H9 (cell line): ENCODE results near the gene LSS. TPM values are rescaled to one million over a fixed set of nuclear protein-coding genes. Genes with fewer than 3 reads are reported as not detected.

Experiments used
- DNase-seq: peaks from one replicate; pipeline ENCODE4 v3.0.0-alpha.2; 2017
- H2AFZ ChIP-seq: one replicate; pipeline ENCODE4 v1.6.1; 2013; ENCODE audit warnings: mild to moderate bottlenecking, low read length, control low read depth, moderate library complexity
- H2AK5ac ChIP-seq: 2 replicates; pipeline ENCODE4 v1.6.1; 2013; ENCODE audit warnings: low read length, control low read depth, mixed read lengths; ENCODE audit not compliant: insufficient read length
- H2BK120ac ChIP-seq: one replicate; pipeline ENCODE4 v1.6.1; 2013; ENCODE audit warnings: low read depth, mild to moderate bottlenecking, low read length, control low read depth, inconsistent platforms; ENCODE audit not compliant: poor library complexity, severe bottlenecking
- H2BK12ac ChIP-seq: 2 replicates; pipeline ENCODE4 v1.6.1; 2013; ENCODE audit warnings: low read length, control low read depth, mixed read lengths, low read depth; ENCODE audit not compliant: insufficient read length
- H2BK15ac ChIP-seq: 2 replicates; pipeline ENCODE4 v1.6.1; 2013; ENCODE audit warnings: low read depth, low read length, control low read depth
- H2BK20ac ChIP-seq: one replicate; pipeline ENCODE4 v1.6.1; 2013; ENCODE audit warnings: low read depth, mild to moderate bottlenecking, low read length, control low read depth, inconsistent platforms; ENCODE audit not compliant: poor library complexity, severe bottlenecking
- H2BK5ac ChIP-seq: 2 replicates; pipeline ENCODE4 v1.6.1; 2013; ENCODE audit warnings: low read length, control low read depth, mixed read lengths; ENCODE audit not compliant: insufficient read length
- H3K14ac ChIP-seq: 2 replicates; pipeline ENCODE4 v1.6.1; 2013; ENCODE audit warnings: low read length, control low read depth; ENCODE audit not compliant: insufficient read depth
- H3K18ac ChIP-seq: 2 replicates; pipeline ENCODE4 v1.6.1; 2013; ENCODE audit warnings: low read depth, mild to moderate bottlenecking, mixed read lengths, low read length, control low read depth; ENCODE audit not compliant: insufficient read length
- H3K23ac ChIP-seq: 2 replicates; pipeline ENCODE4 v1.6.1; 2013; ENCODE audit warnings: low read length, control low read depth, mixed read lengths, low read depth; ENCODE audit not compliant: insufficient read length
- H3K23me2 ChIP-seq: 2 replicates; pipeline ENCODE4 v1.6.1; 2013; ENCODE audit warnings: low read depth, mild to moderate bottlenecking, mixed read lengths, low read length, control low read depth; ENCODE audit not compliant: insufficient read length, poor library complexity, severe bottlenecking
- H3K27ac ChIP-seq: 2 replicates; pipeline ENCODE4 v1.5.1; 2013; ENCODE audit warnings: low read length, control low read depth, mixed read lengths, low read depth; ENCODE audit not compliant: insufficient read length
- H3K27me3 ChIP-seq: 2 replicates; pipeline ENCODE4 v1.6.1; 2013; ENCODE audit warnings: low read length, control low read depth, inconsistent platforms; ENCODE audit not compliant: insufficient read depth
- H3K4ac ChIP-seq: 2 replicates; pipeline ENCODE4 v1.6.1; 2013; ENCODE audit warnings: low read depth, mild to moderate bottlenecking, control low read depth, inconsistent platforms, low read length, moderate library complexity
- H3K4me1 ChIP-seq: 2 replicates; pipeline ENCODE4 v1.6.1; 2013; ENCODE audit warnings: low read length, control low read depth, inconsistent platforms; ENCODE audit not compliant: insufficient read depth
- H3K4me2 ChIP-seq: 2 replicates; pipeline ENCODE4 v1.6.1; 2013; ENCODE audit warnings: low read length, control low read depth, mixed read lengths; ENCODE audit not compliant: insufficient read length, insufficient read depth
- H3K56ac ChIP-seq: 2 replicates; pipeline ENCODE4 v1.6.1; 2013; ENCODE audit warnings: low read depth, mild to moderate bottlenecking, mixed read lengths, low read length, control low read depth; ENCODE audit not compliant: insufficient read length
- H3K79me1 ChIP-seq: 2 replicates; pipeline ENCODE4 v1.6.1; 2013; ENCODE audit warnings: low read depth, mild to moderate bottlenecking, moderate library complexity, low read length, control low read depth, inconsistent platforms; ENCODE audit not compliant: insufficient read depth, poor library complexity, severe bottlenecking
- H3K79me2 ChIP-seq: 2 replicates; pipeline ENCODE4 v1.6.1; 2013; ENCODE audit warnings: low read length, control low read depth, inconsistent platforms; ENCODE audit not compliant: insufficient read depth
- H3K9ac ChIP-seq: 2 replicates; pipeline ENCODE4 v1.6.1; 2013; ENCODE audit warnings: low read length, control low read depth, mixed read lengths; ENCODE audit not compliant: insufficient read length; ENCODE audit errors: extremely low read depth
- H3K9me3 ChIP-seq: one replicate; pipeline ENCODE4 v1.6.1; 2013; ENCODE audit warnings: low read depth, low read length, inconsistent platforms; ENCODE audit not compliant: control insufficient read depth
- H3T11ph ChIP-seq: one replicate; pipeline ENCODE4 v1.6.1; 2013; ENCODE audit warnings: mild to moderate bottlenecking, low read length, control low read depth, inconsistent platforms
- H4K20me1 ChIP-seq: one replicate; pipeline ENCODE4 v1.6.1; 2013; ENCODE audit not compliant: control insufficient read depth, insufficient read length, insufficient read depth
- H4K5ac ChIP-seq: 2 replicates; pipeline ENCODE4 v1.6.1; 2013; ENCODE audit warnings: low read depth, mild to moderate bottlenecking, mixed read lengths, low read length, control low read depth; ENCODE audit not compliant: insufficient read length
- H4K8ac ChIP-seq: replicated peaks from 2 replicates; pipeline ENCODE4 v1.6.1; 2013; ENCODE audit warnings: low read length, control low read depth, mixed read lengths, low read depth; ENCODE audit not compliant: insufficient read length
- H4K91ac ChIP-seq: 2 replicates; pipeline ENCODE4 v1.6.1; 2013; ENCODE audit warnings: low read depth, mild to moderate bottlenecking, moderate library complexity, mixed read lengths, low read length, control low read depth; ENCODE audit not compliant: insufficient read length
- H3K27ac Mint-ChIP-seq, 3 experiments: 2 replicates in 2 of 3; 3 replicates in 1 of 3; pipeline ENCODE4 v1.8.0; 2020 to 2021; ENCODE audit warnings: mixed read lengths in 3 of 3, mild to moderate bottlenecking in 1 of 3, moderate library complexity in 1 of 3
- H3K27me3 Mint-ChIP-seq: 2 replicates; pipeline ENCODE4 v1.8.0; 2021; ENCODE audit warnings: low read depth, mild to moderate bottlenecking, moderate library complexity, mixed read lengths
- H3K36me3 Mint-ChIP-seq, 3 experiments: 2 replicates in 2 of 3; 3 replicates in 1 of 3; pipeline ENCODE4 v1.8.0; 2020 to 2021; ENCODE audit warnings: low read depth in 3 of 3, mixed read lengths in 3 of 3; ENCODE audit not compliant: insufficient read depth in 1 of 3
- H3K4me1 Mint-ChIP-seq, 2 experiments: 2 replicates each; pipeline ENCODE4 v1.8.0; 2020; ENCODE audit warnings: mixed read lengths in 2 of 2
- H3K4me3 Mint-ChIP-seq, 2 experiments: 2 replicates in 1 of 2; 3 replicates in 1 of 2; pipeline ENCODE4 v1.8.0; 2020 to 2021; ENCODE audit warnings: mild to moderate bottlenecking in 2 of 2, mixed read lengths in 2 of 2, moderate library complexity in 1 of 2
- H3K9me3 Mint-ChIP-seq, 2 experiments: 2 replicates in 1 of 2; 3 replicates in 1 of 2; pipeline ENCODE4 v1.8.0; 2020; ENCODE audit warnings: mild to moderate bottlenecking in 2 of 2, mixed read lengths in 2 of 2, moderate library complexity in 1 of 2
- CTCF ChIP-seq: fragments of 200-600 bp; sonication (generic); conservative IDR thresholded peaks from 3 replicates; pipeline ENCODE4 v1.8.0; 2021; ENCODE audit warnings: antibody characterized with exemption, mild to moderate bottlenecking
- WGBS: extraction: QIAGEN DNeasy Blood & Tissue Kit; methylation state at CpG from one replicate; pipeline ENCODE4 v1.1.7; 2013; ENCODE audit warnings: missing lambda C conversion rate, low lambda C conversion rate, mixed read lengths; ENCODE audit not compliant: insufficient read length; ENCODE audit errors: extremely low coverage; 5-methylcytosine and 5-hydroxymethylcytosine counted together
- total RNA-seq: library from RNA; stranded (reverse); gene quantifications from 2 replicates; pipeline ENCODE4 v1.2.1, GENCODE V29; 2021

The LSS gene
- total RNA-seq, 1 experiment from 2014 or later: 69.2 TPM

GRCh38 chr21:46179708-46180078, 48.9 kb downstream of the LSS start:
- no peak overlapping the region for H2BK120ac ChIP-seq
- no CpG with 5 or more reads among the region's 17 CpGs for WGBS
- H3K4me1 Mint-ChIP-seq: peaks cover 8 to 13% of the 10 kb centered on the region in 2 experiments

More at GRCh38 chr21:46179708-46180078, 48.9 kb downstream of the LSS start:
- Histone ChIP-seq H3K4ac (no peak overlapping the region), H3K9ac (no peak overlapping the region), H3K23me2 (peaks cover 5% of the 10 kb centered on the region), H2AK5ac (no peak overlapping the region), H4K5ac (no peak overlapping the region), H3K56ac (no peak overlapping the region), H3K4me1 (no peaks in the 10 kb centered on the region; the same call in 1 of the 2 replicates), H4K20me1 (no peaks in the 10 kb centered on the region), H3K18ac (no peak overlapping the region), H3T11ph (no peak overlapping the region), H3K14ac (no peak overlapping the region), H2BK20ac (no peak overlapping the region), H3K23ac (no peak overlapping the region), H3K4me2 (no peak overlapping the region), H3K79me2 (no peaks in the 10 kb centered on the region; the same call in 1 of the 2 replicates), H2BK12ac (no peak overlapping the region), H2BK15ac (no peak overlapping the region), H2BK5ac (no peak overlapping the region), H3K27me3 (no peaks in the 10 kb centered on the region), H4K8ac (no peak overlapping the region), H3K79me1 (no peaks in the 10 kb centered on the region), H4K91ac (no peak overlapping the region), H3K9me3 (no peaks in the 10 kb centered on the region), H3K27ac (no peak overlapping the region), H2AFZ (no peak overlapping the region)
- Mint-ChIP-seq H3K9me3 (peaks cover 9 to 20% of the 10 kb centered on the region in 2 experiments; a peak in 4 of 5 replicates), H3K36me3 (peaks cover 9 to 20% (median 16%) of the 10 kb centered on the region in 3 experiments; a peak in 6 of 7 replicates), H3K27me3 (no peaks in the 10 kb centered on the region), H3K4me3 (no peak overlapping the region; a peak in 1 of 5 replicates), H3K27ac (peak overlapping the region; percentile 66 to 95 (median 68); a peak in 4 of 7 replicates)
- peak; percentile 29 for DNase-seq
- no peak for TF ChIP-seq CTCF
